Progenitor cell of endocrine pancreas (in vitro differentiated cells): ENCODE data around the gene DAND5. TPM values are rescaled to one million over a fixed set of nuclear protein-coding genes. Genes with fewer than 3 reads are reported as not detected.

Source experiments
- DNase-seq: peaks from one replicate; pipeline ENCODE4 v3.0.0; 2021; ENCODE audit warnings: low spot score; ENCODE audit not compliant: unreplicated experiment
- H3K27ac Mint-ChIP-seq: 2 replicates; pipeline ENCODE4 v1.8.0; 2021; ENCODE audit warnings: mild to moderate bottlenecking, moderate library complexity, mixed read lengths
- H3K27me3 Mint-ChIP-seq: 2 replicates; pipeline ENCODE4 v1.8.0; 2021; ENCODE audit warnings: mixed read lengths
- H3K36me3 Mint-ChIP-seq: 2 replicates; pipeline ENCODE4 v1.8.0; 2022; ENCODE audit warnings: mixed read lengths; ENCODE audit not compliant: insufficient read depth
- H3K4me1 Mint-ChIP-seq: 2 replicates; pipeline ENCODE4 v1.8.0; 2021; ENCODE audit warnings: low read depth, mixed read lengths
- H3K4me3 Mint-ChIP-seq: 2 replicates; pipeline ENCODE4 v1.8.0; 2021; ENCODE audit warnings: low read depth, mild to moderate bottlenecking, moderate library complexity, mixed read lengths
- H3K9me3 Mint-ChIP-seq: 2 replicates; pipeline ENCODE4 v1.8.0; 2021; ENCODE audit warnings: low read depth, mixed read lengths
- CTCF ChIP-seq: fragments of 200-600 bp; sonication (generic); IDR thresholded peaks from one replicate; pipeline ENCODE4 v1.5.0; 2021; ENCODE audit warnings: antibody characterized with exemption, mild to moderate bottlenecking; ENCODE audit not compliant: unreplicated experiment
- total RNA-seq: library from RNA; stranded (reverse); gene quantifications from 2 replicates; pipeline ENCODE4 v1.2.1, GENCODE V29; 2021

The DAND5 gene
- total RNA-seq, 1 donor from 2014 or later, result not detected

GRCh38 chr19:13014101-13014920 is 44.9 kb downstream of the DAND5 start:
- H3K36me3 Mint-ChIP-seq, result no peaks in the 10 kb centered on the region
- H3K4me1 Mint-ChIP-seq, result no peaks in the 10 kb centered on the region
- TF ChIP-seq CTCF, result no peak
- H3K27ac Mint-ChIP-seq, result no peak overlapping the region
- H3K4me3 Mint-ChIP-seq, result no peak overlapping the region
- DNase-seq, result no peak
- peaks cover 93% of the 10 kb centered on the region for H3K27me3 Mint-ChIP-seq
- H3K9me3 Mint-ChIP-seq, result no peaks in the 10 kb centered on the region

- Mint-ChIP-seq H3K27ac (no peak overlapping the region), H3K4me1 (no peaks in the 10 kb centered on the region), H3K27me3 (peaks cover 94% of the 10 kb centered on the region), H3K36me3 (no peaks in the 10 kb centered on the region), H3K9me3 (no peaks in the 10 kb centered on the region), H3K4me3 (no peak overlapping the region)
- DNase-seq, result no peak
- TF ChIP-seq CTCF, result no peak
Observed at GRCh38 chr19:13014921-13015280, 45.5 kb downstream of the DAND5 start.

- no peak for DNase-seq
- TF ChIP-seq CTCF, result no peak
- H3K4me1 Mint-ChIP-seq, result no peaks in the 10 kb centered on the region
- H3K36me3 Mint-ChIP-seq, result no peaks in the 10 kb centered on the region
- H3K27ac Mint-ChIP-seq, result no peak overlapping the region
- no peaks in the 10 kb centered on the region for H3K9me3 Mint-ChIP-seq
- H3K4me3 Mint-ChIP-seq, result no peak overlapping the region
- peaks cover 97% of the 10 kb centered on the region for H3K27me3 Mint-ChIP-seq
Observed at GRCh38 chr19:13015361-13016223, 46.2 kb downstream of the DAND5 start.

- peaks cover 97% of the 10 kb centered on the region for H3K27me3 Mint-ChIP-seq
- H3K4me3 Mint-ChIP-seq, result no peak overlapping the region
- H3K4me1 Mint-ChIP-seq, result no peaks in the 10 kb centered on the region
- DNase-seq, result no peak
- H3K36me3 Mint-ChIP-seq, result no peaks in the 10 kb centered on the region
- H3K9me3 Mint-ChIP-seq, result no peaks in the 10 kb centered on the region
- no peak overlapping the region for H3K27ac Mint-ChIP-seq
- no peak for TF ChIP-seq CTCF
Observed at GRCh38 chr19:13016245-13016627, 46.9 kb downstream of the DAND5 start.

GRCh38 chr19:13016628-13017305 is 47.4 kb downstream of the DAND5 start:
- Mint-ChIP-seq H3K27ac (no peak overlapping the region), H3K27me3 (peaks cover 98% of the 10 kb centered on the region), H3K9me3 (no peaks in the 10 kb centered on the region), H3K4me3 (no peak overlapping the region), H3K36me3 (no peaks in the 10 kb centered on the region), H3K4me1 (peaks cover under 1% of the 10 kb centered on the region)
- DNase-seq, result no peak
- TF ChIP-seq CTCF, result no peak
